AG10803 (cell line): Measurements from ENCODE around the gene BABAM2.
A peak's percentile ranks its signal among the peaks of the same experiment; 100 is the strongest.

ENCODE experiments used
- DNase-seq: peaks from one replicate; pipeline ENCODE4 v3.0.0; 2010; ENCODE audit warnings: low read depth
- H3K4me3 ChIP-seq: 2 replicates; pipeline ENCODE4 v1.5.1; 2011; ENCODE audit warnings: mild to moderate bottlenecking, low read length, control low read depth
- TF ChIP-seq, protein P1 (sequence below): conservative IDR thresholded peaks from 2 replicates; pipeline ENCODE4 v1.5.1; 2011; ENCODE audit warnings: mild to moderate bottlenecking, low read length, control low read depth, inconsistent platforms

Gene BABAM2

DNA sequence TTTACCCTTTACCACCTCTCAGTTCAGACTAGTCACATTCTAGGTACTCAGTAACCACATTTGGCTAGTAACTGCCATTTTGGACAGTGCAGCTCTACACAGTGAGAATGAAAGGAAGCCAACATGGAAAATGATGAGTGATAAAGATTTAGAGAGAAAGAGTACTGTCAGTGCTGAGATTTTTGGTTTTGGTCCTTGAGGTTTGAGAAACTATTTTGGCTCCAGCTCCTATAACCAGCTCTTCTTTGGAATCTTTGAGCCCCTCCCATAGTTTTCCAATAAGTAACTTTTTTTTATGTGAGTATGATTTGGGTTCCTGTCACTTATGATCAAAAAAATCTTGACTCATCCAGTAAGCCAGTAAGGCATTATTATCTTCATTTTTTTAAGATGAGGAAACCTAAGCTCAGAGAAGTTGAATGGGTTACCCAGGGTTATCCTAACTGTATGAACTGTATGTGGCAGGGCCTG is 173.0 kb downstream of the BABAM2 start:
- no peak overlapping the region for H3K4me3 ChIP-seq
- TF ChIP-seq, protein P1, sequence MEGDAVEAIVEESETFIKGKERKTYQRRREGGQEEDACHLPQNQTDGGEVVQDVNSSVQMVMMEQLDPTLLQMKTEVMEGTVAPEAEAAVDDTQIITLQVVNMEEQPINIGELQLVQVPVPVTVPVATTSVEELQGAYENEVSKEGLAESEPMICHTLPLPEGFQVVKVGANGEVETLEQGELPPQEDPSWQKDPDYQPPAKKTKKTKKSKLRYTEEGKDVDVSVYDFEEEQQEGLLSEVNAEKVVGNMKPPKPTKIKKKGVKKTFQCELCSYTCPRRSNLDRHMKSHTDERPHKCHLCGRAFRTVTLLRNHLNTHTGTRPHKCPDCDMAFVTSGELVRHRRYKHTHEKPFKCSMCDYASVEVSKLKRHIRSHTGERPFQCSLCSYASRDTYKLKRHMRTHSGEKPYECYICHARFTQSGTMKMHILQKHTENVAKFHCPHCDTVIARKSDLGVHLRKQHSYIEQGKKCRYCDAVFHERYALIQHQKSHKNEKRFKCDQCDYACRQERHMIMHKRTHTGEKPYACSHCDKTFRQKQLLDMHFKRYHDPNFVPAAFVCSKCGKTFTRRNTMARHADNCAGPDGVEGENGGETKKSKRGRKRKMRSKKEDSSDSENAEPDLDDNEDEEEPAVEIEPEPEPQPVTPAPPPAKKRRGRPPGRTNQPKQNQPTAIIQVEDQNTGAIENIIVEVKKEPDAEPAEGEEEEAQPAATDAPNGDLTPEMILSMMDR, result no peak
- DNase-seq, result peak; percentile 84

DNA sequence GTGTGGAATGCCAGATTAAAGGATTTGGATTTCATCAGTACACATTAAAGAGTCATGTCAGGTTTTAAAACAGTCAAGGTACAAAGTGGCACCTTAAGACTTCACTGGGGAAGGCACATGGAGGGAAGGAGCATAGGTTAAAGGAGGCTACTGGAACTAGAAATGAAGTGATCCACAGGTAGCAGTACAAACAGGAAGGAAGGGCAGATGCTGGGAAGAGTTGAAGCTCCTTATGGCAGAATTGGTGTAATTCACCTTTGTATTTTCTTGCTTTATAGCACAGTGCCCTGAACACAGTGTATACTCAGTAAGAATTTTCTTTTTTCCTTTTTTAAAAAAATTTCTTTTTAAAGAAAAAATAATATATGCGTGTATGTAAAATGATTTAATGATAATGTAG is 177.1 kb downstream of the BABAM2 start:
- no peak for DNase-seq
- no peak overlapping the region for H3K4me3 ChIP-seq
- TF ChIP-seq, protein P1, result no peak

DNA sequence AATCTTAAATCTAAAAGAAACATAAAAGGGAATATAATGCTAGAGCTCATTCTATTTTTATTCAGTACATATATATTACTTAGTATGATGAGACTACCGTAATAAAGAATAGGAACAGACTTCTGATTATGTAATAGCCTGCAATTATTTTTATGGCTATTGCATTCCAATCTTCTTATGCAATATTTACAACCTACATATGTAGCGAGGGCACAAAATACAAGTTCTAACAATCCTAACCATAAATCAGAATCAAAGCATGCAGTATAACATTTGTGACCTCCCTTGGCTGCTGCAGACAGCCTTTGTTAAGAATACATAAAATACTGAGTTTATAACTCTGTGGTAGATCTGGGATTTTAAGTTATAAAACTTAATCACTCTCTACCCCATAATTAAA is 177.6 kb downstream of the BABAM2 start:
- no peak overlapping the region for H3K4me3 ChIP-seq
- DNase-seq, result peak; percentile 42

DNA sequence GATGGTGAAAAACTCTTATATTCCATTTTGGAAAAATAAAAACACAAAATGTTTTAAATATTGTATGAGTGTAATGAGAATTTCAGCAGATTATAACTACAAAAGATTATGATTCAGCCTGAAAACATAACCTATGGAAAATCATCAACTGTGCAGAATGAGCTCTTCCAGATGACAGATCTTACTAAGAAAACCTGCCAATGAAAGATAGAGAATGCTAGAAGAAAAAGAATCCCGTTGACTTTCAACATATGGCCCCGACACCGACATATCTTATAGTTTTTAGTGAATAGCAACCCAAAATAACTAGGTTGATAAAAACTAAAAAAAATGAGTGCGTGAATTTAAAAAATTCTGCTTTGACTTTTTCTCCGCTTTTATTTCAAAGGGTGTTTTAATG is 178.0 kb downstream of the BABAM2 start:
- no peak overlapping the region for H3K4me3 ChIP-seq
- DNase-seq, result no peak
- TF ChIP-seq, protein P1, result no peak

More for the DNA sequence above, 177.6 kb downstream of the BABAM2 start:
- TF ChIP-seq, protein P1, result no peak

DNA sequence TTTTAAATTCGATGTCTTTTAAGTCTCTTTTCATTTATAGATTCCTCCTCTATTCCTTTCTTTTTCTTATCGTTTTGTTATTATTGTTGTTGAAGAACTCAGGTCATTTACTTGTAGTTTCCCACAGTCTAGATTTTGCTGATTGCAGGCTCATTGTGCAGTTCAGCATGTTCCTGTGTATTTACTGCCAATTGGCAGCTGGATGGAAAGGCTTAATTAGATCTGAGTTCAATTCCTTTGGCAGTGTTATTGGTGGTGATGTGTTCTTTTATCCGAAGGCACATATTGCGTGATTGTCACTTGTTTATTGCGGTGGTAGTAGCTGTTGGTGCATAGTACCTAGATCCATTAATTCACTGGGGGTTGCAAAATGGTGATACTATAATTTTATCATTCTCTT is 180.7 kb downstream of the BABAM2 start:
- no peak overlapping the region for H3K4me3 ChIP-seq
- no peak for DNase-seq
- TF ChIP-seq, protein P1, result no peak

DNA sequence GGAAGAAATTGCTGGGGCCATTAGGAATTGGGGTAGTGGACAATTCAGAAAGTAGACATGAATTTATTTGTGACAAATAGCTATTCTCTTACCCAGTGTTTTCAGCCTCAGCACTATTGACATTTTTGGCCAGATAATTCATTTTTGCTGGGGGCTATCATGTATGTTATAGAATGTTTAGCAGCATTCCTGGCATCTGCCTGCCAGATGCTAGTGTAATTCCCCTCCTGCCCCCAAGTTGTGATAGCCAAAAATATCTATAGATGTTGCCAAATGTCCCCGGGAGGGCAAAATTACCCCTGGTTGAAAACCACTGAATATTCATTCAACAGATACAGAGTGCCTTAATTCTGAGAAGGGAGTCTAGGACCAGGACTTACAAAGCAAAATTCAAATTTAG is 183.6 kb downstream of the BABAM2 start:
- no peak for DNase-seq
- no peak overlapping the region for H3K4me3 ChIP-seq
- TF ChIP-seq, protein P1, result no peak

DNA sequence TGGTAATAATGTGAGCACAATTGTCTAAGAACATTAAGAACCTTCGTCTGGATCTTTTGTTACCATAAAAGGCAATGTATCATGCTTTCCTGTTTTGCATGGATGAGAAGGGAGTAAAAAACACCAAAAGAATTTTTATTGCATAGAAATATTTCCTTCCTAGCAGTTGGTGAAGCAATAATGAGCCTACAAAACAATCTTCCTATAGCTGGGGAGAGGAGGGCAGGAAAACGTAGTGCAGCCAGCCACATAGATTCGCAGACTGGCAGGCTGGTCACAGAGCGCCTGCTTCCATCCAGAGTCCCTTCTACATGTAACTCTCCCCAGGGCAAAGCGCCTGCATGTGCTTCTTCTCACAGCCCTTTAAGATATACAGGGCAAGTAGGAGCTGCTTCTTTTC is 190.4 kb downstream of the BABAM2 start:
- DNase-seq, result peak; percentile 86
- H3K4me3 ChIP-seq, result no peak overlapping the region
- TF ChIP-seq, protein P1, result no peak
